Adrenal gland (tissue), 5 donors: ENCODE measurements around the gene KICS2.

ENCODE experiments used
- CTCF ChIP-seq, 6 experiments: fragments of 450-650 bp in 4 of 6; fragments of 200-600 bp in 2 of 6; sonication (generic) in 1 of 6; IDR thresholded peaks; 1 replicate in 5 of 6; 2 replicates in 1 of 6; pipeline versions ENCODE4 v1.5.1 to v1.8.0; 2016 to 2021; ENCODE audit warnings: antibody characterized with exemption in 6 of 6, mild to moderate bottlenecking in 2 of 6, moderate library complexity in 1 of 6
- POLR2A ChIP-seq, 2 donors: fragments of 450-650 bp; IDR thresholded peaks; one replicate each; pipeline ENCODE4 v1.6.1; 2017; ENCODE audit warnings: antibody characterized with exemption in 2 of 2, mild to moderate bottlenecking in 2 of 2, moderate library complexity in 1 of 2
- donor health status: DM: no; HTN: no; CAD: no.

DNA sequence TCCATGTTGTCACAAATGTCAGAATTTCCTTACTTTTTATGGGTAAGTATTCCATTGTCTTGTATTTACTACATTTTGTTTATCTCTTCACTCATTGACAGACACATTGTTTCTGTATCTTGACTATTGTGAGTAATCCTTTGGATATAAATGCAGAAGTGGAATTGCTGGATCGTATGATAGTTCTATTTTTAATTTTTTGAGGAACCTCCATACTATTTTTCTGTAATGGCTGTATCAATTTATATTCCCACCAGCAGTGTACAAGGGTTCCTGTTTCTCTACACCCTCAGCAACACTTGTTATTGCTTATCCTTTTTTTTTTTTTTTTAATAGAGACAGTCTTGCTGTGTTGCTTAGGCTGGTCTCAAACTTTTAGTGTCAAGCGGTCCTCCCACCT is 3.5 kb upstream of the KICS2 start:
- TF ChIP-seq CTCF (IDR thresholded peaks at IDR 0.05): no peak
- no peak for TF ChIP-seq POLR2A (IDR thresholded peaks at IDR 0.05)
